Peyer's patch (tissue), 4 donors: Measurements from ENCODE around the gene SUCLG2. TPM values are rescaled to one million over a fixed set of nuclear protein-coding genes. Genes with fewer than 3 reads are reported as not detected.

Experiments
- DNase-seq, 3 donors: peaks; one replicate each; pipeline ENCODE4 v3.0.0-alpha.2; 2017 to 2019
- H3K27ac ChIP-seq, 4 donors: fragments of 200-600 bp; sonication (generic); one replicate each; pipeline ENCODE4 v1.5.1; 2016 to 2019
- H3K27me3 ChIP-seq, 2 donors: fragments of 200-600 bp; sonication (generic); one replicate each; pipeline ENCODE4 v1.5.1; 2019
- H3K36me3 ChIP-seq, 3 donors: fragments of 200-600 bp; sonication (generic); one replicate each; pipeline ENCODE4 v1.5.1; 2016 to 2019
- H3K4me1 ChIP-seq, 4 donors: fragments of 200-600 bp; sonication (generic); one replicate each; pipeline ENCODE4 v1.5.1; 2016 to 2019
- H3K4me3 ChIP-seq, 4 donors: fragments of 200-600 bp; sonication (generic); 1 replicate in 3 of 4; 2 replicates in 1 of 4; pipeline ENCODE4 v1.5.1; 2016 to 2019; ENCODE audit warnings: mild to moderate bottlenecking in 1 of 4
- H3K9me3 ChIP-seq, 4 donors: fragments of 200-600 bp; sonication (generic); one replicate each; pipeline ENCODE4 v1.5.1; 2016 to 2019; ENCODE audit warnings: mild to moderate bottlenecking in 1 of 4
- POLR2A ChIP-seq, 2 donors: fragments of 450-650 bp; IDR thresholded peaks; one replicate each; pipeline ENCODE4 v1.5.1; 2017; ENCODE audit warnings: antibody characterized with exemption in 2 of 2, mild to moderate bottlenecking in 2 of 2, moderate library complexity in 2 of 2
- total RNA-seq, 4 donors: library from RNA; depleted of rRNA; stranded (reverse); fragments of >200 nt; gene quantifications; one replicate each; pipeline ENCODE4 v1.1.0, GENCODE V29; 2016
- TF ChIP-seq, protein P1 (sequence below), 6 experiments: fragments of 450-650 bp in 4 of 6; fragments of 200-600 bp in 2 of 6; sonication (generic) in 1 of 6; IDR thresholded peaks; one replicate each; pipeline ENCODE4 v1.5.1; 2017 to 2019; ENCODE audit warnings: antibody characterized with exemption in 6 of 6, mild to moderate bottlenecking in 3 of 6, moderate library complexity in 1 of 6

Gene SUCLG2
- total RNA-seq, 4 donors from 2014 or later, result 99.0 to 116 (median 103) TPM

DNA sequence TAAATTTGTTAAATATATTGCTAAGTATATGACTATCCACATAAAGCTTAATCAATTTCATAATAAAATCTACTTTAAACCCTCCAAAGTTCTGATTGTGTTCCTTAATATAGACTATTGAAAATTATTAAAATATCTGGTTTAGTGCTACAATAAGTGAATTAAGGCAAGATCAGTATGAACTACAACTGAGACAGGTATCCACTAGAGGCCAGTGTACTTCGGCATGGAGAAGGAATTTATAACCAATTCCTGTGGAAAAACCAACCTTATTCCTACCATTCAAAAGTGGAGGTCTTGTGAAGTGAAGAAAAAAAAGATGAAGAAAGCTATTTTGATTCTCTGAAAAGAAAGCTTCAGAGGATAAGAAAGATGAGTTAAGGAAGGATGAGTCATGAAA, 237.7 kb downstream of the SUCLG2 start:
- peaks cover 0 to 7% (median 0%) of the 10 kb centered on the region in 3 donors for H3K36me3 ChIP-seq
- no peaks in the 10 kb centered on the region for H3K4me1 ChIP-seq
- DNase-seq, result no peak
- no peak overlapping the region for H3K4me3 ChIP-seq
- no peaks in the 10 kb centered on the region for H3K27me3 ChIP-seq
- H3K9me3 ChIP-seq, result no peaks in the 10 kb centered on the region
- no peak overlapping the region for H3K27ac ChIP-seq
- no peak for TF ChIP-seq POLR2A (IDR thresholded peaks at IDR 0.05)
- TF ChIP-seq, protein P1, sequence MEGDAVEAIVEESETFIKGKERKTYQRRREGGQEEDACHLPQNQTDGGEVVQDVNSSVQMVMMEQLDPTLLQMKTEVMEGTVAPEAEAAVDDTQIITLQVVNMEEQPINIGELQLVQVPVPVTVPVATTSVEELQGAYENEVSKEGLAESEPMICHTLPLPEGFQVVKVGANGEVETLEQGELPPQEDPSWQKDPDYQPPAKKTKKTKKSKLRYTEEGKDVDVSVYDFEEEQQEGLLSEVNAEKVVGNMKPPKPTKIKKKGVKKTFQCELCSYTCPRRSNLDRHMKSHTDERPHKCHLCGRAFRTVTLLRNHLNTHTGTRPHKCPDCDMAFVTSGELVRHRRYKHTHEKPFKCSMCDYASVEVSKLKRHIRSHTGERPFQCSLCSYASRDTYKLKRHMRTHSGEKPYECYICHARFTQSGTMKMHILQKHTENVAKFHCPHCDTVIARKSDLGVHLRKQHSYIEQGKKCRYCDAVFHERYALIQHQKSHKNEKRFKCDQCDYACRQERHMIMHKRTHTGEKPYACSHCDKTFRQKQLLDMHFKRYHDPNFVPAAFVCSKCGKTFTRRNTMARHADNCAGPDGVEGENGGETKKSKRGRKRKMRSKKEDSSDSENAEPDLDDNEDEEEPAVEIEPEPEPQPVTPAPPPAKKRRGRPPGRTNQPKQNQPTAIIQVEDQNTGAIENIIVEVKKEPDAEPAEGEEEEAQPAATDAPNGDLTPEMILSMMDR (IDR thresholded peaks at IDR 0.05), result no peak

DNA sequence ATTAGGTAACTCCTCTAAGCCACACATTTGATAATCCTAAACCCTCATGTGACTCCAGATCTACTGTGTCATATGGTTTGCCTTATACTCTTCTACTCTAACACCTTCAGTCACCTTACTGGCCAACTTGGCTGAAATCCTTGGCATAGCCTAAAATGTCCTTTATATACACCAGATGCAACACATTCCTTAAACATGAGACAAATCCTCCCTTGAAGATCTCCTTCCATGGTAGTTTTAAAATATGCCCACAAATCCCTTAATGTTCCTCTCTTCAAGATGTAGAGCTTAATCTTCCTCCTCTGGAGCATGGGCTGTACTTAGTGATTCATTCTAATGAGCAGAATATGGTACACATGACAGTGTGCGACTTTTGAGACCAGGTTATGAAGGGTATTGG, 238.9 kb downstream of the SUCLG2 start:
- Histone ChIP-seq H3K27ac (no peak overlapping the region), H3K36me3 (peaks cover 0 to 7% (median 0%) of the 10 kb centered on the region in 3 donors), H3K4me1 (no peaks in the 10 kb centered on the region), H3K9me3 (no peaks in the 10 kb centered on the region), H3K4me3 (no peak overlapping the region), H3K27me3 (no peaks in the 10 kb centered on the region)
- no peak for DNase-seq
- no peak for TF ChIP-seq POLR2A (IDR thresholded peaks at IDR 0.05)
- TF ChIP-seq, protein P1 (IDR thresholded peaks at IDR 0.05), result no peak

DNA sequence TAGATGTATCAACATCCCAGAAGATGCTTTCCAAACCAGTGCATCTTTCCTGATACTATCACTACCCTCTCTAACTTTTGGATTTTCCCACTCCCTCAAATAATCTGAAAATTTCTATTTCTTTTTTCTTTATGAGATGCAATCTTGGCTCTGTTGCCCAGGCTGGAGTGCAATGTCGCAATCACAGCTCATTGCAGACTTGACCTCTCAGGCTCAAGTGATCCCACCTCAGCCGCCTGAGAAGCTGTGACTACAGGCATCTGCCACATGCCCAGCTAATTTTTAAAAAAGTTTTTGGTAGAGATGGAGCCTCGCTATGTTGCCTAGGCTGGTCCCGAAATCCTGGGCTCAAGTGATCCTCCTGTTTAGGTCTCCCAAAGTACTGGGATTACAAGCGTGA, 239.7 kb downstream of the SUCLG2 start:
- DNase-seq, result no peak

DNA sequence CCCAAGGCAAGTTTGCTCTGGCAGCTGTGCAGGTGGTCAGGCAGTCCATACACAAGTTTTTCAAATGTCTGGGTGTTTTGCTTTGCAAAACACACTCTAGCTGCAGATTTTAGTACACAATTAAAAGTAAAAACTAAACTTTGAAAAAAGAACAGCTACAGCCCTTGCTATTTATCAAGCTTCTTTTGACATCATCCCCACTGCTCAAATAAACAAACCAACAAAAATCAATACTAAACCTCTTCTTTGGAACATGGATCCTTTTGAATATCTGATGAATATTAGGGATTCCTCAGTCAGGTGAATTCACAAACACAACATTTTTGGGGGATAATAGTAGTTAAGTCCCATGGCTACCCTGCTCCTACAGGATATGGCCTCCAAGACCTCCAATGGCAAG, 249.2 kb downstream of the SUCLG2 start:
- peaks cover 0 to 5% (median 0%) of the 10 kb centered on the region in 3 donors for H3K36me3 ChIP-seq

More for the DNA sequence above, 239.7 kb downstream of the SUCLG2 start:
- no peaks in the 10 kb centered on the region for H3K4me1 ChIP-seq
- H3K36me3 ChIP-seq, result no peaks in the 10 kb centered on the region
- no peak for TF ChIP-seq POLR2A (IDR thresholded peaks at IDR 0.05)
- TF ChIP-seq, protein P1 (IDR thresholded peaks at IDR 0.05), result no peak
- no peak overlapping the region for H3K27ac ChIP-seq
- H3K4me3 ChIP-seq, result no peak overlapping the region
- H3K27me3 ChIP-seq, result no peaks in the 10 kb centered on the region
- H3K9me3 ChIP-seq, result no peaks in the 10 kb centered on the region

DNA sequence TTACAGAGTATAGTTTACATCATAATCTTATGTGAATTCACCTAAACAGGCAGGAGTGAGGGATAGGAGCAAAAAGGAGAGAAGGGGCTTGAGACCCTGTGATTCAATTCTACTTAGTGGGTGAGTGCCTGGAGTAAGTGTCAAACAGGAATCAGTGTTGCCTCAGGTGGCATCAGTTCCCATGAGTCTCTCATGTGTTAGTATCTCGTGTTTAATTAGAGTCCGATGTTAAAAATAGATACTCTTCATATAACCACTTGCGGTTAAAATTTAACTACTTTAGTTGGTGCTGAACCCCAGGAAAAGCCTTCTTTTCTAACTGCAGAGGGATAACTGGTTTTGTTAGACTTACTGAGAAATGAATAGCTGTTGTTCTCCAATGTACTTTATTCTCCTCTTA, 251.5 kb downstream of the SUCLG2 start:
- no peak overlapping the region for H3K27ac ChIP-seq
- H3K36me3 ChIP-seq, result peaks cover 0 to 12% (median 0%) of the 10 kb centered on the region in 3 donors
- no peak for TF ChIP-seq POLR2A (IDR thresholded peaks at IDR 0.05)
- TF ChIP-seq, protein P1 (IDR thresholded peaks at IDR 0.05), result no peak
- no peaks in the 10 kb centered on the region for H3K9me3 ChIP-seq
- DNase-seq, result no peak
- H3K4me3 ChIP-seq, result no peak overlapping the region
- H3K27me3 ChIP-seq, result no peaks in the 10 kb centered on the region
- no peaks in the 10 kb centered on the region for H3K4me1 ChIP-seq

More for the DNA sequence above, 249.2 kb downstream of the SUCLG2 start:
- DNase-seq, result no peak
- no peak for TF ChIP-seq POLR2A (IDR thresholded peaks at IDR 0.05)
- TF ChIP-seq, protein P1 (IDR thresholded peaks at IDR 0.05), result no peak
- Histone ChIP-seq H3K4me1 (no peaks in the 10 kb centered on the region), H3K4me3 (no peak overlapping the region), H3K27ac (no peak overlapping the region), H3K27me3 (no peaks in the 10 kb centered on the region), H3K9me3 (no peaks in the 10 kb centered on the region)

DNA sequence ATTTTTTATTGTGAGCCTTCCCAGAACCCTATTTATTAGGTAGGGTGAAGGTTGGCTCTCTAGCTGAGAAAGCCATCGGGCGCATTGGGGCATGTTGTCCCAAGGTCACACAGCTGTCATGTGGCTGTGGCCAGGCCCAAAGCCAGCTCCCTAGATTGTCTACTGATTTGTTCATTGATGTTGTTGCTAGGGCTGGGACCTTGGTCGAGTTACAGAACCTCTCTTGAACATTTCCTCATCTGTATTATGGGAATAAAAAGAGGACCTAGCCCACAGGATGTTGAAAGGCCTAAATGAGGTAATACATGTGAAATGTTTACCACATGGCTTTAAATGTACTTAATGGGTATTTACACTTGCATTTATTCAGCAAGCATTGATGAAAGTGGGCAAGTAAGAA, 252.5 kb downstream of the SUCLG2 start:
- Histone ChIP-seq H3K27me3 (no peaks in the 10 kb centered on the region), H3K4me3 (no peak overlapping the region), H3K36me3 (peaks cover 0 to 12% (median 0%) of the 10 kb centered on the region in 3 donors), H3K27ac (no peak overlapping the region), H3K4me1 (no peaks in the 10 kb centered on the region), H3K9me3 (no peaks in the 10 kb centered on the region)
- no peak for DNase-seq
- no peak for TF ChIP-seq POLR2A (IDR thresholded peaks at IDR 0.05)
- TF ChIP-seq, protein P1 (IDR thresholded peaks at IDR 0.05), result no peak
